ENCODE data around the gene ELMO2. TPM values are rescaled to one million over a fixed set of nuclear protein-coding genes. Genes with fewer than 3 reads are reported as not detected.

Gene ELMO2
- total and polyA plus RNA-seq, 9 of the 15 experiments (the other 6 are each of a cell fraction or from before 2014, with no cell fraction given) = 7.5 to 21.5 (median 15.9) TPM

DNA sequence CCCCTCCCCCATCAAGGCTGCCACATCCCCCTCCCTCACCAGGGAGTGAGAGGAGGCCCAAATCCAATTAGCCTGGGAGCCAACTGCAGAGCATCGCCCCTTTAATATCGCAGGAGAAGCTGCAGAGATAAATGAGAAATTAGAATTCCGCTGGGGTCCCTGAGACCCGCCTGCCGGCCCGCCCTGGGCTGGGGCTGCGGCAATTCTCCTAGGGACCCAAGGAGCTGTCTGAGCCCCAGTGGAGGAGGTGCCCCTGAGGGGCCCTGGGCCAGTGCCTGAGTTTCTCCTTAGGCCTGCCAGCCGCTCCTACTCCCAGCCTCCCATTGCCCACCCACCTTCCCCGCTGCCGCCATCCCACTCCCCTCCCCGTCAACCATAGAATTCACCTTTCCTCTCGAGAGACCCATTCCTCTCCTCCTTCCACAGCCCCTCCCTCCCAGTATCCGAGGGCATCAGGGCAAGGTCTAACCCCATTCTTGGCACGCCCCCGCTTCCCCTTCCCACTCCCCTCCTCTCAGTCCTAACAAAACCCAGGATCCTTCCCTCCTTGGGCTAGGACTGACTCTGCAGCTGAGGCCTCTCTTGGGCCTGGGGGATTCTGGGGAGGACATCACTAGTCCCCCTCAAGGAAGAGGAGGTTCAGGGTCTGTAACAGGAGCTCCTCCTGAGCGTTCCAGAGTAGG is 78.1 kb downstream of the ELMO2 start:
- H3K4me3 ChIP-seq = no peak overlapping the region
- no peak overlapping the region for H3K27ac ChIP-seq (ENCODE audit: extremely low read depth, low read depth, low read length)
- H3K4me1 ChIP-seq (replicated peaks in 1 of 2; ENCODE audit: control insufficient read depth in 2 of 2, insufficient read depth in 2 of 2, low read length in 2 of 2) = peaks cover 0 to 15% of the 10 kb centered on the region in 2 experiments; a peak in 2 of 5 replicates
- peaks cover 2% of the 10 kb centered on the region for H3K9me1 ChIP-seq (ENCODE audit: control insufficient read depth, insufficient read depth, low read length)
- 3% methylated on average over 9 of the region's 16 CpGs for WGBS (ENCODE audit: insufficient coverage, low coverage, missing lambda C conversion rate)
- no peaks in the 10 kb centered on the region for H3K79me2 ChIP-seq (ENCODE audit: control insufficient read depth, insufficient read depth, low read length)
- POLR2A ChIA-PET = no interaction called here
- H3K9ac ChIP-seq (ENCODE audit: insufficient read depth in 1 of 2, low read depth in 2 of 2, low read length in 2 of 2) = no peak overlapping the region
- no peak overlapping the region for H2AFZ ChIP-seq (ENCODE audit: low read depth, low read length)
- ATAC-seq (no peak), FAIRE-seq (no peak), DNase-seq (ENCODE audit: extremely low read depth in 1 of 4, low spot score in 3 of 4) (no peak)
- TF ChIP-seq SP2 (IDR thresholded peaks at IDR 0.05; ENCODE audit: extremely low read depth, low read depth, low read length, poor library complexity, severe bottlenecking) (no peak), ETV1 (tag; conservative IDR thresholded peaks at IDR 0.05; ENCODE audit: low read depth) (no peak), MIER1 (IDR thresholded peaks at IDR 0.05; ENCODE audit: low read depth) (no peak), ZNF561 (CRISPR knock-in tag; conservative IDR thresholded peaks at IDR 0.05) (no peak), ZNF232 (CRISPR knock-in tag; IDR thresholded peaks at IDR 0.05) (no peak), NCOA2 (IDR thresholded peaks at IDR 0.05; ENCODE audit: partially characterized antibody in 2 of 2) (no peak), MEF2A (IDR thresholded peaks at IDR 0.05; ENCODE audit: control insufficient read depth, low read depth, low read length) (no peak), ZNF121 (CRISPR knock-in tag; conservative IDR thresholded peaks at IDR 0.05) (no peak)
- TF ChIP-seq, protein P1, sequence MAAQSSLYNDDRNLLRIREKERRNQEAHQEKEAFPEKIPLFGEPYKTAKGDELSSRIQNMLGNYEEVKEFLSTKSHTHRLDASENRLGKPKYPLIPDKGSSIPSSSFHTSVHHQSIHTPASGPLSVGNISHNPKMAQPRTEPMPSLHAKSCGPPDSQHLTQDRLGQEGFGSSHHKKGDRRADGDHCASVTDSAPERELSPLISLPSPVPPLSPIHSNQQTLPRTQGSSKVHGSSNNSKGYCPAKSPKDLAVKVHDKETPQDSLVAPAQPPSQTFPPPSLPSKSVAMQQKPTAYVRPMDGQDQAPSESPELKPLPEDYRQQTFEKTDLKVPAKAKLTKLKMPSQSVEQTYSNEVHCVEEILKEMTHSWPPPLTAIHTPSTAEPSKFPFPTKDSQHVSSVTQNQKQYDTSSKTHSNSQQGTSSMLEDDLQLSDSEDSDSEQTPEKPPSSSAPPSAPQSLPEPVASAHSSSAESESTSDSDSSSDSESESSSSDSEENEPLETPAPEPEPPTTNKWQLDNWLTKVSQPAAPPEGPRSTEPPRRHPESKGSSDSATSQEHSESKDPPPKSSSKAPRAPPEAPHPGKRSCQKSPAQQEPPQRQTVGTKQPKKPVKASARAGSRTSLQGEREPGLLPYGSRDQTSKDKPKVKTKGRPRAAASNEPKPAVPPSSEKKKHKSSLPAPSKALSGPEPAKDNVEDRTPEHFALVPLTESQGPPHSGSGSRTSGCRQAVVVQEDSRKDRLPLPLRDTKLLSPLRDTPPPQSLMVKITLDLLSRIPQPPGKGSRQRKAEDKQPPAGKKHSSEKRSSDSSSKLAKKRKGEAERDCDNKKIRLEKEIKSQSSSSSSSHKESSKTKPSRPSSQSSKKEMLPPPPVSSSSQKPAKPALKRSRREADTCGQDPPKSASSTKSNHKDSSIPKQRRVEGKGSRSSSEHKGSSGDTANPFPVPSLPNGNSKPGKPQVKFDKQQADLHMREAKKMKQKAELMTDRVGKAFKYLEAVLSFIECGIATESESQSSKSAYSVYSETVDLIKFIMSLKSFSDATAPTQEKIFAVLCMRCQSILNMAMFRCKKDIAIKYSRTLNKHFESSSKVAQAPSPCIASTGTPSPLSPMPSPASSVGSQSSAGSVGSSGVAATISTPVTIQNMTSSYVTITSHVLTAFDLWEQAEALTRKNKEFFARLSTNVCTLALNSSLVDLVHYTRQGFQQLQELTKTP (IDR thresholded peaks at IDR 0.05; ENCODE audit: low read depth in 1 of 2, partially characterized antibody in 2 of 2) = no peak
- TF ChIP-seq, protein P2, sequence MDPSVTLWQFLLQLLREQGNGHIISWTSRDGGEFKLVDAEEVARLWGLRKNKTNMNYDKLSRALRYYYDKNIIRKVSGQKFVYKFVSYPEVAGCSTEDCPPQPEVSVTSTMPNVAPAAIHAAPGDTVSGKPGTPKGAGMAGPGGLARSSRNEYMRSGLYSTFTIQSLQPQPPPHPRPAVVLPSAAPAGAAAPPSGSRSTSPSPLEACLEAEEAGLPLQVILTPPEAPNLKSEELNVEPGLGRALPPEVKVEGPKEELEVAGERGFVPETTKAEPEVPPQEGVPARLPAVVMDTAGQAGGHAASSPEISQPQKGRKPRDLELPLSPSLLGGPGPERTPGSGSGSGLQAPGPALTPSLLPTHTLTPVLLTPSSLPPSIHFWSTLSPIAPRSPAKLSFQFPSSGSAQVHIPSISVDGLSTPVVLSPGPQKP (CRISPR knock-in tag; IDR thresholded peaks at IDR 0.05) = no peak
- TF ChIP-seq, protein P3, sequence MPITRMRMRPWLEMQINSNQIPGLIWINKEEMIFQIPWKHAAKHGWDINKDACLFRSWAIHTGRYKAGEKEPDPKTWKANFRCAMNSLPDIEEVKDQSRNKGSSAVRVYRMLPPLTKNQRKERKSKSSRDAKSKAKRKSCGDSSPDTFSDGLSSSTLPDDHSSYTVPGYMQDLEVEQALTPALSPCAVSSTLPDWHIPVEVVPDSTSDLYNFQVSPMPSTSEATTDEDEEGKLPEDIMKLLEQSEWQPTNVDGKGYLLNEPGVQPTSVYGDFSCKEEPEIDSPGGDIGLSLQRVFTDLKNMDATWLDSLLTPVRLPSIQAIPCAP (CRISPR knock-in tag; IDR thresholded peaks at IDR 0.05; ENCODE audit: borderline replicate concordance) = no peak
- TF ChIP-seq, protein P4, sequence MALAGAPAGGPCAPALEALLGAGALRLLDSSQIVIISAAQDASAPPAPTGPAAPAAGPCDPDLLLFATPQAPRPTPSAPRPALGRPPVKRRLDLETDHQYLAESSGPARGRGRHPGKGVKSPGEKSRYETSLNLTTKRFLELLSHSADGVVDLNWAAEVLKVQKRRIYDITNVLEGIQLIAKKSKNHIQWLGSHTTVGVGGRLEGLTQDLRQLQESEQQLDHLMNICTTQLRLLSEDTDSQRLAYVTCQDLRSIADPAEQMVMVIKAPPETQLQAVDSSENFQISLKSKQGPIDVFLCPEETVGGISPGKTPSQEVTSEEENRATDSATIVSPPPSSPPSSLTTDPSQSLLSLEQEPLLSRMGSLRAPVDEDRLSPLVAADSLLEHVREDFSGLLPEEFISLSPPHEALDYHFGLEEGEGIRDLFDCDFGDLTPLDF (CRISPR knock-in tag; IDR thresholded peaks at IDR 0.05) = no peak
- H4K20me1 ChIP-seq (replicated peaks; ENCODE audit: control insufficient read depth, insufficient read depth, low read length) = peaks cover 17% of the 10 kb centered on the region
- peaks cover 16 to 67% of the 10 kb centered on the region in 2 experiments for H3K27me3 ChIP-seq (ENCODE audit: control insufficient read depth in 2 of 2, insufficient read depth in 2 of 2, low read length in 2 of 2)
- CTCF ChIA-PET (ENCODE audit: low intra/inter-chr PET ratio) = no interaction called here
- BruUV-seq (replicated peaks) = no TSS peak
- in situ Hi-C loops (cut with MboI) = no loop called here
- H3K9me3 ChIP-seq (replicated peaks; ENCODE audit: control insufficient read depth, insufficient read depth, low read depth, low read length) = no peaks in the 10 kb centered on the region
- intact Hi-C loops (cut with micrococcal nuclease) = no loop called here
- H3K4me2 ChIP-seq (ENCODE audit: insufficient read depth, low read length) = no peak overlapping the region
- H3K36me3 ChIP-seq (ENCODE audit: control insufficient read depth, insufficient read depth, low read length) = no peaks in the 10 kb centered on the region
